GM18909 (cell line): ENCODE measurements around the gene PLXNB2.

Experiments used
- ATAC-seq: cut with Tn5 transposase; IDR thresholded peaks from one replicate; pipeline ENCODE4 v1.9.1; 2021; ENCODE audit warnings: mild to moderate bottlenecking; ENCODE audit not compliant: unreplicated experiment, poor library complexity

Gene PLXNB2

DNA sequence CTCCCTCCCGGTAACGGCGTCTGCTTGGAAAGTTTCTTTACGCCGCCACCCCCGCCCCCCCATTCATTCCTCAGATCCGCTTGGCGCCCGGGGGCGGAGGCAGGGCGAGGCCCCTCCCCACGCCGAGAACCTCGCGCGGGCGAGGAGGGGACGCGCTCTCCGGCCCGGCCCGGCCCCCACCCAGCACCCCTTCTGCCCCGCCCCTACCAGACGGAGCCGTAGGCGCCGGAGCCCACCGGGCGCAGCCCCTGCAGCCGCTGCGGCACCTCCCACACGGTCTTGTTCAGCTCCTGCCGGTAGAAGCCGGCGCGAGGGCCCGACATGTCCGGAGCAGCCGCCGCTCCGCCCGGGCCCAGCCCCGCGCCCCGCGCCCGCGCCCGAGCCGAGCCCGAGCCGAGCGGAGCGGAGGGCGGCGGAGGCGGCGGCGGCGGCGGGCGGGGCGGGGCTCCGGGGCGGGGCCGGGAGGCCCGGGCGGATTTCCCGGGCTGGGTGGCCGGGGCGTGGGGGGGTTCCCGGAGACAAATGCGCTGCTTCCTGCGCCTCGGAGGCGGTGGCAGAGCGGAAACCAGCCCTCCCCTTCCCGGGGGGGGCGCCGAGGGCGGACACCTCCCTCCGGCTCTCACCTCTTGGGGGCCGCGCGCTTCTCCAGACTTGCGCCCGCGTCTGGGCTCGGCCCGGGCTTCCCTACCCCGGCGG, 37.3 kb downstream of the PLXNB2 start, which contains the start of gene MAPK11:
MAPK11 (minus strand) TSS at position 411 of the 696 bp plus-strand sequence; CDS start at position 323, 88 bp downstream.
- ATAC-seq, result no peak

GRCh38 chr22:50269573-50269969, 37.9 kb downstream of the PLXNB2 start:
- ATAC-seq, result no peak

DNA sequence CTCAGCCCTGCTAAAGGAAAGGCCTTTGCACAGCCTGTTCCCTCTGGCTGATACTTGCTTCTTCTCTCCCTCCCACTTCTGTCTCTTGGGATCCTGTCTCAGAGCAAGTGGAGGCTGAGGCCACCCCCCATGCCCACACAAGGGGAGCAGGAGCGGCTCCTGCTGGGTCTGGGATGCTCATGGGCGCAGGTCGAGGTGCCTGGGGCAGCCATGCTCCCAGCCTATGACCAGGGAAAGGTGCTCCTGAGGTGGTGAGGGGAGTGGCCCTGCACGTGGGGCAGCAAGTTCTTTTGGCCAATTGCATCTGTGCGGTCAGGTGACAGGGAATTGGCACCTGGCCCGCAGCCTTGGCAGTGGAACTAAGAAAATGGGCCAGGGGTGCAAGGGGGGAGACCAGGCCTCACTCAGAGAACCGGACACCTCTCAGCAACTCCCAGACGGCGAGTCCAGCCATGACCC, 38.8 kb downstream of the PLXNB2 start:
- no peak for ATAC-seq

DNA sequence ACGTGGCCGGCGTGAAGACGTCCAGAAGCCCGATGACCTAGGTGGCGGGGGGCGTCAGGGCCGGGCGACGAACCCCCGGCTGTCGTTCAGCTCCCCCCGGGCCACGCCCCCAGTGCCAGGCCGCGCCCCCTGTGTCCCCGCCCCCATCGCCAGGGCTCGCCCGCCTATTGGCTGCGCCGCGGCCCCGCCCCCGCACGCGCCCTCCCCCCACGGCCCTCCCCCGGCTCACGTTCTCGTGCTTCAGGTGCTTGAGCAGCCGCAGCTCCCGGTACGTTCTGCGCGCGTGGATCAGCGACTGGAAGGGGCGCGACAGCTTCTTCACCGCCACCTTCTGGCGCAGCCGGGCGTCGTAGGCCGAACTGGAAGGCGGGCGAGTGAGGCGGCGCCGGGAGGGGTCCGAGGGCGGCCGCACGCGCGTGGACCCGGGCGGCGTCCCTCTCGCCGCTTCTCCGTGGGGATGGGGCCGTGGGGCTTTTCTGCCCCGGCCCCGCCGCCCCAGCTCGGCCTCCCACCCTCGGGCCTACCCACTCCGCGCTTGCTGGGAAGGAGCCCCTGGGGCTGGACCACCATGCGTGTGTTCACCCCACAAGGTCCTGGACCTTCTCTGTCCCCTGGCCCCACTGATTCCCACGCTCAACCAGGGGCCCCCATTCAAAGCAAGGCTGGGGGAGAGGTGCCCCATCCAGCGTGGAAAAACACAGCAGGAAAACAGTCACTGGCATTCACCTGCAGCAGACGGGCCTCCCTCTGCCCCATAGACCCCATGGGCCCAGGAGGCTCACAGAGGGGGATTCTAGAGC, 39.7 kb downstream of the PLXNB2 start:
- no peak for ATAC-seq

DNA sequence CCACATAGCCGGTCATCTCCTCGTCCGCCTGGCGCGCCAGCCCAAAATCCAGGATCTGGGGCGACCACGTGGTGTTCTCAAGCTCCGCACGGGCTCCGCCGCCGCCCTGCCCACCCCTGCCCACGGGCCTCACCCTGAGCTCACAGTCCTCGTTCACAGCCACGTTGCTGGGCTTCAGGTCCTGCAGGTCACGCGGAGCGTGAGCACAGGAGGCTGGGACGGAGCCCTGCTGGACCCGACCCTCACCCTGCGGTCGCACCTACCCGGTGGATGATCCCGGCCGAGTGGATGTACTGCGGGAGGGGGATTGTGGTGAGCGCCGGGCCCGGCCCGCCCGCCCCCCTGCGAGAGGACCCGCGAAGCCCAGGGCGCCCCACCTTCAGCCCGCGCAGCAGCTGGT, 40.5 kb downstream of the PLXNB2 start:
- ATAC-seq, result no peak

GRCh38 chr22:50264946-50265669, 42.3 kb downstream of the PLXNB2 start:
- ATAC-seq, result no peak

- ATAC-seq, result no peak
Measured at GRCh38 chr22:50264104-50264745, 43.2 kb downstream of the PLXNB2 start.

DNA sequence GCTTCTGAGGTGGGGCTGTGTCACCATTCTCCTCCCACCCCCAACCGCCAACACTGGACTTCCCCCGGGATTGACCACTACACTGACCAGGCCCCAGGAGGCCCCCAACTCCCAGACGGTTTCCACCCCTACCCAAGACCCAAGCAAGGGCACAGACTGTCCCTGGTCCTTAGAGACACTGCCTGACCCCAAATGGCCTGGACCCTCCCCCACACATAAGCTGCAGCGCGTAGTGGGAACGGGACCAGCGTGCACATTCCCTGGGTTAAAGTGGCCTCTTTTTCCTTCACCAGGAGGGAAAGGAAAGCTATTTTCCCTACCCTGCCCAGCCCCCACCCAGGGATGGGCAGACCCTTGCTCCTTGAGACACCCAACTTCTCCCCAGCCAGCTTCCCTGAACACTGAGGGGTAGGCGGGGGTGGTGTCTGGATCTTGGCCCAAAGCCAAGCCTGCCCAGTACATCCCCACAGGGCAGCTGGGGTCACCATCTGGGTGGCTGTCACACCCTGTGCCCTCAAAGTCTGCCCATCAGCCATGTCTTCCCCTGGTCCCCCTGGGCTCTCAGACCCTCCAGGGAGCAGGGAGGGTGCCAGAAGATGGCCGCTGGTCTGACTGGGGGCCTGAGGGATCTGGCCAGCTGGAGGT, 44.4 kb downstream of the PLXNB2 start:
- ATAC-seq, result no peak

GRCh38 chr22:50262460-50262911, 45.0 kb downstream of the PLXNB2 start:
- no peak for ATAC-seq

DNA sequence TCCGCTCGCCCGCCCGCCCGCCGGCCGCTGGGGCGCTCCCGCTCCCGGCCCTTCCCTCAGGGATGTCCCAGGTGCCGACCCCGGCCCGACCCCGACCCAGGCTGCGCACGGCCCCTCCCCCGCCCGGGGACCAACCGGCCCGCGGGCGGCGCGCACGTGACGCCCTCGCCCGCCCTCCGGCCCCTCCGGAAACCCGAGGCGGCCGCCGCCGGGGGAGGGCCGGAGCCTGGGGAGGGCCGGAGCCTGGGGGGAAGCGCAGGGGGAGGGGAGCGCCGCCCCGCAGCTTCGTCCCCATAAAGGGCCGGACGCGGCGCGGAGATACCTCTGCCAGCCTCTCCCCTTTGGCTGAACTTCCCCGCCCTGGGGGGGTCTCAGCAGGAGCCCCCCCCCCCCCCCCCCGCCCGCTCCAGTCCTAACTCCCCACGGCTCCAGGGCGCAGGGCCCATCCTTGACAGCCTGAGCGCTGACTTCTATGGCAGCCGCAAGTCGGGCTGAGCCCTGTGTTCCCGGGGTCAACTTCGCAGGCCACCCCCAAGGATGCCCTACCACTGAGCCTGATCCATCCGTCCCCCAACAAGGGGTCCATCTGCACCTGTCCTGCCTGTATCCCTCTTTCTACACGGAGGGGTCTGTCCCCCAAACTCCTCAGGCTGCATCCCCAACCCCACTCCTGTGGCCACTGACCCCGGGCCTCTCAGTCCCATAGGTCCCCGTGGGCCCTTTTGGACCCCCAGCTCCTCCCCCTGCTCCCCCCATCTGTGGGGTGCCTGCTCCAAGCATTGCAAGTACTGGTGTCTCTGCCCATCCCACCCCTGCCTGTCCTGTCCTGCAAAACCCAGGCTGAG, 45.6 kb downstream of the PLXNB2 start, which contains the start of gene MAPK12:
MAPK12 (minus strand) TSS at position 69 of the 845 bp plus-strand sequence. CDS start 174 bp downstream, outside the sequence.
- ATAC-seq, result no peak

- no peak for ATAC-seq
Measured at GRCh38 chr22:50260801-50261614, 46.4 kb downstream of the PLXNB2 start.

- ATAC-seq, result no peak
Measured at GRCh38 chr22:50260434-50260800, 47.0 kb downstream of the PLXNB2 start.

DNA sequence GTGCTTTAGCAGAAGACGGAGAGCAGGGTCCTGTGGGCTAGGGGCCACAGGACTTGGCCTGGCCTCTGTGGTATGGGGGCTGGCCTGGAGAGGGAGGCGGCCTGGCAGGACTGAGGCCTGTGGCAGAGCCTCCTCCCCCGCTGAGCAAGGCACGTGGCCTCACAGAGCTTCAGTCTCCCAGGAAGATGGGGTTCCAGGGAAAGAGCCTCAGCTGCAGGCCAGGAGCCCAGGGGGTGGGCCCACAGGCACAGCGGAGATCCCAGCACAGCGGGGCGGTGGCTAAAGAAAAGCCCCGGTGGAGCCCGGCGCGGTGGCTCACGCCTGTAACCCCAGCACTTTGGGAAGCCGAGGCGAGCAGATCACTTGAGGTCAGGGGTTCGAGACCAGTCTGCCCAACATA, 48.1 kb downstream of the PLXNB2 start:
- ATAC-seq, result no peak

GRCh38 chr22:50258361-50259292, 48.8 kb downstream of the PLXNB2 start:
- ATAC-seq, result no peak

GRCh38 chr22:50257451-50258360, 49.7 kb downstream of the PLXNB2 start:
- no peak for ATAC-seq

DNA sequence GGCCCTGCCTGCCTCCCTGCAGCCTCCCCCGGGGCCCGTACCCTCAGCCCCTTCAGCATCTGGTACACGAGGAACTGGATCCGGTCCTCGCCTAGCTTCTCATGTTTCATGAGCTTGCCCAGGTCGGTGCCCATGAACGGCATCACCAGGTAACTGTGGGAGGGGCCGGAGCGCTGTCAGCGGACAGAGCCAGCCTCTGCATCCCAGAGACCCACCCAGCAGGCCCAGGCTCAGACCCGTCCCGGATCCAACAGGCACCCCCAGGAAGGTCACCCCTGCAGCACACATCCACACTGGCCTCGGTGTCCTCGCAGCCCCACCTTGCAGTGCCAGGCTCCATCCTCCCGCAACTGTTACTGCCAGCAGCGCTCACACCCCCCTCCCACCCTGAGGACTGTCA, 50.4 kb downstream of the PLXNB2 start:
- no peak for ATAC-seq
